Endothelial cell of umbilical vein (primary cell): ENCODE measurements around the gene GLDN. TPM values are rescaled to one million over a fixed set of nuclear protein-coding genes. Genes with fewer than 3 reads are reported as not detected.

Experiments
- BruUV-seq: library from RNA; stranded (reverse); fragments of 400-500 nt; replicated peaks from 2 replicates; lab custom pipeline; 2021; lab: Mats Ljungman, UMichigan
- CTCF ChIA-PET: fragments of 300-600, 350-600 bp; sonication (Branson Sonifier 250); formaldehyde crosslinking; loops from one replicate; lab custom pipeline; 2021; ENCODE audit warnings: antibody characterized with exemption, inconsistent platforms; lab: Charles Lee
- POLR2A ChIA-PET: fragments of 300-600, 350-600 bp; sonication (Branson Sonifier 250); formaldehyde crosslinking; loops from one replicate; lab custom pipeline; 2021; ENCODE audit warnings: antibody characterized with exemption, inconsistent platforms; lab: Charles Lee
- DNase-seq: peaks from one replicate; pipeline ENCODE4 v3.0.0-alpha.2; 2011; ENCODE audit warnings: low read depth, low spot score
- FAIRE-seq: peaks from 2 replicates; lab custom pipeline; 2011; peaks lifted over from hg19 to GRCh38; lab: Jason Lieb, UNC
- H2AFZ ChIP-seq: 2 replicates; pipeline ENCODE4 v1.6.0; 2012; ENCODE audit warnings: low read depth, low read length, control low read depth, inconsistent platforms
- H3K27ac ChIP-seq: 2 replicates; pipeline ENCODE4 v1.5.1; 2011; ENCODE audit warnings: low read depth, mild to moderate bottlenecking, control low read depth, low read length, moderate library complexity; ENCODE audit not compliant: insufficient read depth
- H3K27me3 ChIP-seq, 2 experiments: 2 replicates each; pipeline versions ENCODE4 v1.6.0 to v1.6.1; 2011; ENCODE audit warnings: low read length in 2 of 2, mixed read lengths in 1 of 2; ENCODE audit not compliant: control insufficient read depth in 2 of 2, insufficient read depth in 2 of 2
- H3K36me3 ChIP-seq, 2 experiments: 2 replicates in 1 of 2; 3 replicates in 1 of 2; pipeline ENCODE4 v1.5.1; 2011; ENCODE audit warnings: low read length in 2 of 2, mild to moderate bottlenecking in 1 of 2, moderate library complexity in 1 of 2; ENCODE audit not compliant: control insufficient read depth in 2 of 2, insufficient read depth in 2 of 2; ENCODE audit errors: extremely low read depth in 1 of 2
- H3K4me1 ChIP-seq: 3 replicates; pipeline ENCODE4 v1.5.1; 2011; ENCODE audit warnings: mild to moderate bottlenecking, low read length; ENCODE audit not compliant: control insufficient read depth, insufficient read depth; ENCODE audit errors: extremely low read depth
- H3K4me2 ChIP-seq: 2 replicates; pipeline ENCODE4 v1.6.1; 2011; ENCODE audit warnings: low read length, control low read depth, mixed read lengths; ENCODE audit not compliant: insufficient read depth
- H3K4me3 ChIP-seq, 3 experiments: fragments of 200-600 bp in 1 of 3; sonication (generic), shearing (Covaris generic) in 1 of 3; replicated peaks in 1 of 3; 2 replicates each; pipeline ENCODE4 v1.5.1; 2011 to 2016; ENCODE audit warnings: control low read depth in 3 of 3, low read length in 3 of 3, mild to moderate bottlenecking in 2 of 3, inconsistent platforms in 1 of 3, low read depth in 1 of 3, moderate library complexity in 1 of 3; ENCODE audit not compliant: insufficient read depth in 1 of 3
- H3K79me2 ChIP-seq: 2 replicates; pipeline ENCODE4 v1.6.0; 2012; ENCODE audit warnings: low read length, inconsistent platforms; ENCODE audit not compliant: control insufficient read depth, insufficient read depth
- H3K9ac ChIP-seq: replicated peaks from 2 replicates; pipeline ENCODE3; 2011; ENCODE audit warnings: low read length, control low read depth; ENCODE audit not compliant: insufficient read depth; ENCODE audit errors: extremely low read depth
- H3K9me1 ChIP-seq: replicated peaks from 3 replicates; pipeline ENCODE4 v1.6.0; 2011; ENCODE audit warnings: mild to moderate bottlenecking, low read length; ENCODE audit not compliant: control insufficient read depth, insufficient read depth; ENCODE audit errors: extremely low read depth
- H3K9me3 ChIP-seq: replicated peaks from 2 replicates; pipeline ENCODE4 v1.5.1; 2012; ENCODE audit warnings: low read length, inconsistent platforms; ENCODE audit not compliant: control insufficient read depth, insufficient read depth
- H4K20me1 ChIP-seq: replicated peaks from 2 replicates; pipeline ENCODE3; 2011; ENCODE audit warnings: mild to moderate bottlenecking, low read length; ENCODE audit not compliant: control insufficient read depth, insufficient read depth; ENCODE audit errors: extremely low read depth
- CTCF ChIP-seq, 2 donors: IDR thresholded peaks; 1 replicate in 1 of 2; 2 replicates in 1 of 2; pipeline ENCODE4 v1.5.1; 2011; ENCODE audit warnings: low read length in 2 of 2, mild to moderate bottlenecking in 2 of 2, moderate library complexity in 2 of 2, control low read depth in 1 of 2, inconsistent platforms in 1 of 2, low read depth in 1 of 2; ENCODE audit not compliant: insufficient read depth in 1 of 2; ENCODE audit errors: extremely low read depth in 1 of 2
- EZH2 ChIP-seq: IDR thresholded peaks from 2 replicates; pipeline ENCODE4 v1.6.1; 2012; ENCODE audit warnings: borderline replicate concordance, low read depth, mild to moderate bottlenecking, moderate library complexity, low read length, inconsistent platforms; ENCODE audit not compliant: severe bottlenecking
- FOS ChIP-seq: IDR thresholded peaks from 2 replicates; pipeline ENCODE4 v1.6.1; 2011; ENCODE audit warnings: mild to moderate bottlenecking, low read length, moderate library complexity, borderline replicate concordance; ENCODE audit not compliant: insufficient read depth
- GATA2 ChIP-seq: IDR thresholded peaks from 2 replicates; pipeline ENCODE4 v1.7.0; 2011; ENCODE audit warnings: low read depth, mild to moderate bottlenecking, moderate library complexity, mixed read lengths, low read length; ENCODE audit not compliant: insufficient read length, insufficient read depth
- JUN ChIP-seq: IDR thresholded peaks from 2 replicates; pipeline ENCODE4 v1.6.1; 2011; ENCODE audit warnings: borderline replicate concordance, low read depth; ENCODE audit not compliant: insufficient read length, insufficient read depth
- MYC ChIP-seq: IDR thresholded peaks from one replicate; pipeline ENCODE4 v1.6.1; 2011; ENCODE audit warnings: mild to moderate bottlenecking, low read depth, low read length
- POLR2A ChIP-seq: IDR thresholded peaks from 2 replicates; pipeline ENCODE4 v1.6.1; 2012; ENCODE audit warnings: low read depth, mild to moderate bottlenecking, control low read depth, low read length
- POLR2AphosphoS5 ChIP-seq: IDR thresholded peaks from 2 replicates; pipeline ENCODE4 v1.6.1; 2012; ENCODE audit warnings: low read depth, mild to moderate bottlenecking, control low read depth, low read length, moderate library complexity; ENCODE audit not compliant: insufficient read depth
- dilution Hi-C: fragments of 300-500 bp; cut with MboI; formaldehyde crosslinking; loops from one replicate; pipeline ENCODE4 v1.15.0; 2019; ENCODE audit warnings: low sequenced_read_pairs; ENCODE audit not compliant: extremely low pct_ligation_motif_present
- intact Hi-C: fragments of 100-400 bp; cut with micrococcal nuclease; formaldehyde crosslinking; loops from one replicate; pipeline ENCODE4 v1.10.0; 2022
- polyA plus RNA-seq, 4 experiments: library from polyadenylated mRNA; depleted of rRNA in 3 of 4; stranded (reverse) in 3 of 4; unstranded in 1 of 4; fragments of >200 nt; gene quantifications; 2 replicates each; pipeline versions ENCODE4 v1.2.1 to v1.2.3, GENCODE V29; 2011 to 2012; ENCODE audit warnings: missing spikeins in 1 of 4
- total RNA-seq: library from RNA; stranded (reverse); gene quantifications from 2 replicates; pipeline ENCODE4 v1.2.3, GENCODE V29; 2021
- TF ChIP-seq, protein P1 (sequence below): IDR thresholded peaks from 2 replicates; pipeline ENCODE4 v1.6.1; 2011; ENCODE audit not compliant: insufficient read depth, insufficient read length

GLDN gene
- total and polyA plus RNA-seq, 2 donors (not counting 3 experiments of a cell fraction or from before 2014, with no cell fraction given) = not detected

DNA sequence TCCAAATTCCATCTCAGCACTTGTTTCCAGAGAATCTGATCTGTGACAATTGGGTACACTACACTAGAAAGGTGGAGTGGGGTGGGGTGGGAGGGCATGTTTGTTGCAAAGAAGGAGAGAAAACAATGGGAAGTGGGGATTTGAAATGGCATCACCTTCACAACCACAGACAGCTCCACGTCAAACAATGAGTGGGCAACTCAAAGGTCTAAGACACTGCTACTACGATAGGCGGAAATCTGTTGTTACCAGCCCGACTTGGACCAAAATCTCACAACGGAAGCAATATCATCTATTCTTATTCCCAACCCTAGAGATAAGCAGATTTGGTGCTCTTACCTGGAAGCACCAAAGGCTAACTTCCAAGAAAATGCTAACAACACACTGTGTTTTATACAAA, 6.4 kb upstream of the GLDN start:
- DNase-seq = no peak
- no peaks in the 10 kb centered on the region for H3K9me1 ChIP-seq
- peaks cover 4% of the 10 kb centered on the region for H4K20me1 ChIP-seq
- BruUV-seq = no TSS peak
- H3K4me3 ChIP-seq = no peak overlapping the region
- POLR2A ChIA-PET = no interaction called here
- H3K9ac ChIP-seq = no peak overlapping the region
- no peaks in the 10 kb centered on the region for H3K36me3 ChIP-seq
- H3K4me2 ChIP-seq = no peak overlapping the region
- H3K27me3 ChIP-seq = peaks cover 85 to 87% of the 10 kb centered on the region in 2 experiments
- TF ChIP-seq CTCF (IDR thresholded peaks at IDR 0.05; ENCODE audit: extremely low read depth in 1 of 2, insufficient read depth in 1 of 2, low read depth in 1 of 2, low read length in 2 of 2) = no peak
- TF ChIP-seq FOS = no peak
- no peak for TF ChIP-seq MYC
- TF ChIP-seq, protein P1, sequence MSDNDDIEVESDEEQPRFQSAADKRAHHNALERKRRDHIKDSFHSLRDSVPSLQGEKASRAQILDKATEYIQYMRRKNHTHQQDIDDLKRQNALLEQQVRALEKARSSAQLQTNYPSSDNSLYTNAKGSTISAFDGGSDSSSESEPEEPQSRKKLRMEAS = no peak
- no peak for TF ChIP-seq POLR2A
- TF ChIP-seq GATA2 = no peak
- TF ChIP-seq POLR2AphosphoS5 = no peak
- TF ChIP-seq JUN = no peak
- TF ChIP-seq EZH2 = no peak
- no peaks in the 10 kb centered on the region for H3K79me2 ChIP-seq
- H3K9me3 ChIP-seq = no peaks in the 10 kb centered on the region
- dilution Hi-C loops = no loop called here
- H3K27ac ChIP-seq = no peak overlapping the region
- CTCF ChIA-PET = interaction anchor here (1.5 to 2.8 kb wide), 2 partner anchors 31 to 54 kb away, joined by 4 to 19 read pairs; no protein-coding TSS in a partner anchor
- H2AFZ ChIP-seq = no peak overlapping the region
- intact Hi-C loops = loop anchor here (2.0 kb wide), 1 partner anchor 46 kb away; no protein-coding TSS in a partner anchor
- no peak for FAIRE-seq
- H3K4me1 ChIP-seq = peaks cover 16% of the 10 kb centered on the region
